Activated CD8-positive, alpha-beta memory T cell treated with anti-CD3 and anti-CD28 coated beads for 36 hours (primary cell): Measurements from ENCODE around the gene PHLPP1. TPM values are rescaled to one million over a fixed set of nuclear protein-coding genes. Genes with fewer than 3 reads are reported as not detected.

Source experiments
- CTCF ChIA-PET: fragments of 350-600 bp; sonication (Branson Sonifier 250); formaldehyde crosslinking; loops from one replicate; lab custom pipeline; 2021; ENCODE audit warnings: antibody characterized with exemption; lab: Charles Lee
- POLR2A ChIA-PET: fragments of 350-600 bp; sonication (Branson Sonifier 250); formaldehyde crosslinking; loops from one replicate; lab custom pipeline; 2021; ENCODE audit warnings: antibody characterized with exemption; lab: Charles Lee
- total RNA-seq, 2 experiments: library from RNA; stranded (reverse); gene quantifications; one replicate each; pipeline ENCODE4 v1.2.3, GENCODE V29; 2021

PHLPP1 gene
- total RNA-seq, 2 experiments from 2014 or later, result 13.6 to 14.9 TPM

GRCh38 chr18:62977512-62977911 lies 262.2 kb downstream of the PHLPP1 start:
- ChIA-PET POLR2A (no interaction called here), CTCF (interaction anchor here (0.5 kb wide), 1 partner anchor 30 kb away, joined by 4 read pairs; no protein-coding TSS in a partner anchor)

GRCh38 chr18:62978251-62979049 lies 263.1 kb downstream of the PHLPP1 start:
- ChIA-PET CTCF (interaction anchor here (0.5 kb wide), 1 partner anchor 29 kb away, joined by 4 read pairs; no protein-coding TSS in a partner anchor), POLR2A (no interaction called here)

GRCh38 chr18:62979176-62979575 lies 263.8 kb downstream of the PHLPP1 start:
- ChIA-PET CTCF (interaction anchor here (2.4 kb wide), 1 partner anchor 262 kb away, joined by 5 read pairs; no protein-coding TSS in a partner anchor), POLR2A (no interaction called here)

GRCh38 chr18:62979900-62980299 lies 264.6 kb downstream of the PHLPP1 start:
- CTCF ChIA-PET, result interaction anchor here (2.4 to 3.5 kb wide), 2 partner anchors 263 to 266 kb away, joined by 5 to 19 read pairs; partner anchors contain the start of gene PHLPP1
- POLR2A ChIA-PET, result no interaction called here

- ChIA-PET CTCF (interaction anchor here (1.2 to 3.5 kb wide), 9 partner anchors 13 to 458 kb away, joined by 3 to 19 read pairs (median 5); partner anchors contain the start of gene PHLPP1), POLR2A (no interaction called here)
These were observed 266.2 kb downstream of the PHLPP1 start for GRCh38 chr18:62981566-62981965.

GRCh38 chr18:62982600-62983251 lies 267.4 kb downstream of the PHLPP1 start:
- ChIA-PET POLR2A (no interaction called here), CTCF (interaction anchor here (0.5 to 3.5 kb wide), 18 partner anchors 9 to 657 kb away, joined by 3 to 19 read pairs (median 4); partner anchors contain the start of genes PHLPP1 and TNFRSF11A)

- ChIA-PET CTCF (interaction anchor here (0.5 to 1.2 kb wide), 3 partner anchors 53 to 395 kb away, joined by 3 to 4 read pairs (median 3); partner anchors contain the start of gene PHLPP1), POLR2A (no interaction called here)
These were observed 269.4 kb downstream of the PHLPP1 start for GRCh38 chr18:62984656-62985315.

- ChIA-PET CTCF (no interaction called here), POLR2A (no interaction called here)
These were observed 271.1 kb downstream of the PHLPP1 start for GRCh38 chr18:62986490-62986889.

GRCh38 chr18:62987055-62987830 lies 271.9 kb downstream of the PHLPP1 start:
- POLR2A ChIA-PET, result no interaction called here
- CTCF ChIA-PET, result no interaction called here

GRCh38 chr18:62987859-62988258 lies 272.5 kb downstream of the PHLPP1 start:
- CTCF ChIA-PET, result no interaction called here
- POLR2A ChIA-PET, result no interaction called here

- ChIA-PET POLR2A (no interaction called here), CTCF (no interaction called here)
These were observed 273.1 kb downstream of the PHLPP1 start for GRCh38 chr18:62988471-62988870.

- CTCF ChIA-PET, result no interaction called here
- POLR2A ChIA-PET, result no interaction called here
These were observed 273.9 kb downstream of the PHLPP1 start for GRCh38 chr18:62989195-62989594.

- CTCF ChIA-PET, result no interaction called here
- POLR2A ChIA-PET, result no interaction called here
These were observed 275.3 kb downstream of the PHLPP1 start for GRCh38 chr18:62990653-62991052.

GRCh38 chr18:62991389-62991788 lies 276.0 kb downstream of the PHLPP1 start:
- CTCF ChIA-PET, result no interaction called here

GRCh38 chr18:62991959-62992358 lies 276.6 kb downstream of the PHLPP1 start:
- POLR2A ChIA-PET, result no interaction called here

More at GRCh38 chr18:62991389-62991788, 276.0 kb downstream of the PHLPP1 start:
- POLR2A ChIA-PET, result no interaction called here

GRCh38 chr18:62992877-62993365 lies 277.6 kb downstream of the PHLPP1 start:
- POLR2A ChIA-PET, result no interaction called here

More at GRCh38 chr18:62991959-62992358, 276.6 kb downstream of the PHLPP1 start:
- CTCF ChIA-PET, result no interaction called here

GRCh38 chr18:62996566-62996965 lies 281.2 kb downstream of the PHLPP1 start:
- ChIA-PET CTCF (interaction anchor here (1.1 kb wide), 1 partner anchor 442 kb away, joined by 3 read pairs; no protein-coding TSS in a partner anchor), POLR2A (no interaction called here)

More at GRCh38 chr18:62992877-62993365, 277.6 kb downstream of the PHLPP1 start:
- CTCF ChIA-PET, result no interaction called here

- ChIA-PET POLR2A (no interaction called here), CTCF (no interaction called here)
These were observed 281.7 kb downstream of the PHLPP1 start for GRCh38 chr18:62997076-62997475.
